ENCODE results near the gene SLC43A1.

SLC43A1 gene

DNA sequence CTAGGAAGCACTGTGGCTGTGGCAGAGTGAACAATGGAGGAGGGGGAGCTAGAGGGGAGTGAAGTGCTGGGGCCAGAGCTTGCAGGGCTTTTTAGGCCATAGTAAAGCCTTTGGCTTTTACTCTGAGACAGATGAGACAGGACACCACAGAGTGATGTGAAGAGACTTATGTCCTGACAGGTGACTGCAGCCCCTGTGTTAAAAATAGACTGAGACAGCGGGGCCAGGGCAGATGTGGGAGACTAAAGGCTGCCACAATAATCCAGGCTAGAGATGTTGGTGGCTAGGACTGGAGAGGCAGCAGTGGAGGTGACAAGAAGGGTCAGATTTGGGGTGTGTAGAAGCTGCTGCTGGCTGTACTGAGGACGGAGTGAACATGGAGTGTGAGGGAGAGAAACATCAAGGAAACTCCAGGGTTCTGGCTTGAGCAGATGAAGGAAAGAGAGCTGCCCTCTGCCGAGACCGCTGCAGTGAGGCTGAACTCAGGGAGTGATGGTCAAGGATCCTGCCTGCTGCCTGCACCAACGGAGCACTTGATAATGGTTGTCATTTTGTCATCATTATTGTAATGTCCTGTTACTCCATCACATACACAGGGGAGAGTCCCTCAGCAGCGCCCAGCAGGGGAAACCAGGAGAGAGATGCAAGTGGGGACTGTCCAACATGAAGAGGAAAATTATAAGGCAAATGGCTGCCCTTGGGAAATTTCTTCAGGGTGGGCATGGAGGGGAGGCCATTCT, 27.4 kb downstream of the SLC43A1 start:
- no peak overlapping the region for H3K27ac ChIP-seq
- TF ChIP-seq, protein P1, sequence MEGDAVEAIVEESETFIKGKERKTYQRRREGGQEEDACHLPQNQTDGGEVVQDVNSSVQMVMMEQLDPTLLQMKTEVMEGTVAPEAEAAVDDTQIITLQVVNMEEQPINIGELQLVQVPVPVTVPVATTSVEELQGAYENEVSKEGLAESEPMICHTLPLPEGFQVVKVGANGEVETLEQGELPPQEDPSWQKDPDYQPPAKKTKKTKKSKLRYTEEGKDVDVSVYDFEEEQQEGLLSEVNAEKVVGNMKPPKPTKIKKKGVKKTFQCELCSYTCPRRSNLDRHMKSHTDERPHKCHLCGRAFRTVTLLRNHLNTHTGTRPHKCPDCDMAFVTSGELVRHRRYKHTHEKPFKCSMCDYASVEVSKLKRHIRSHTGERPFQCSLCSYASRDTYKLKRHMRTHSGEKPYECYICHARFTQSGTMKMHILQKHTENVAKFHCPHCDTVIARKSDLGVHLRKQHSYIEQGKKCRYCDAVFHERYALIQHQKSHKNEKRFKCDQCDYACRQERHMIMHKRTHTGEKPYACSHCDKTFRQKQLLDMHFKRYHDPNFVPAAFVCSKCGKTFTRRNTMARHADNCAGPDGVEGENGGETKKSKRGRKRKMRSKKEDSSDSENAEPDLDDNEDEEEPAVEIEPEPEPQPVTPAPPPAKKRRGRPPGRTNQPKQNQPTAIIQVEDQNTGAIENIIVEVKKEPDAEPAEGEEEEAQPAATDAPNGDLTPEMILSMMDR (conservative IDR thresholded peaks at IDR 0.05; ENCODE audit: low read depth) = no peak
- ChIA-PET CTCF (interaction anchor here (0.5 to 1.0 kb wide), 3 partner anchors 8 to 366 kb away, joined by 3 to 4 read pairs (median 3); no protein-coding TSS in a partner anchor), POLR2A (ENCODE audit: low non-redundant PET) (no interaction called here)
- DNase-seq (ENCODE audit: low spot score) = no peak

DNA sequence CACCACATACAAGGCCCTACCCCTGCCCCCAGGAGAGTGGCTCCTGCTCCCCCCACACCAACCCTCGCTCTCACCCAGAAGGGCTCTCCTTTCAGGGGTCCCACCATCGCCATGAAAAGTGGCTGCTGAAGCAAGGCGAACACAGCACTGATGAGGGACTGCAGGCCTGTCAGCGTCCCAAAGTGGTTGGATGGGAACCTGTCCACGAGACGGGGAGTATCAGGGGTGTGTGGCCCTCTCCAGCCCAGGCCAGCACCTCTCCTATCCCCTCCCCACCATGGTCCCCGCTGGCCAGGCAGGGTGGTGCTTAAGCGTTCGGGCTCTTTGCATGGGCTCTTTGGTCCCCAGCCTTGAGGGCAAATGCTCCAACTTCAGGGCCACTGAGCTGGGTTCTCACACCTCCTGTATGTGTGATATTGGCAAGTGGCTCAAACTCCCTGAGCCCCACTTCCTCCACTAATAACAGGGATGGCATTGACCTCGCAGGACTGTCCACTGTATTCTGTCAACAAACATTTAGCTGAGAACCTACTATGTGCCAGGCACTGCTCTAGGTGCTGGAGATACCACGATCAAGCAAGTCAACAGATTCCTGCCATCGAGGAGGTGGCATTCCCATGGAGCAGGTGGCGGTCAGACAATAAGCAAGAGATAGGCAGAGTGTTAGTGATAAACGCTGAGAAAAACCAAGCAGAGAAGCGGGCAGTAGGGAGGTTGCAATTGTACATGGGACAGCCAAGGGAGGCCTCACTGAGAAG, 28.3 kb downstream of the SLC43A1 start:
- no peak for DNase-seq (ENCODE audit: low spot score)
- ChIA-PET CTCF (interaction anchor here (1.0 kb wide), 1 partner anchor 29 kb away, joined by 3 read pairs; no protein-coding TSS in a partner anchor), POLR2A (ENCODE audit: low non-redundant PET) (no interaction called here)
- TF ChIP-seq, protein P1 (conservative IDR thresholded peaks at IDR 0.05; ENCODE audit: low read depth) = no peak
- no peak overlapping the region for H3K27ac ChIP-seq

DNA sequence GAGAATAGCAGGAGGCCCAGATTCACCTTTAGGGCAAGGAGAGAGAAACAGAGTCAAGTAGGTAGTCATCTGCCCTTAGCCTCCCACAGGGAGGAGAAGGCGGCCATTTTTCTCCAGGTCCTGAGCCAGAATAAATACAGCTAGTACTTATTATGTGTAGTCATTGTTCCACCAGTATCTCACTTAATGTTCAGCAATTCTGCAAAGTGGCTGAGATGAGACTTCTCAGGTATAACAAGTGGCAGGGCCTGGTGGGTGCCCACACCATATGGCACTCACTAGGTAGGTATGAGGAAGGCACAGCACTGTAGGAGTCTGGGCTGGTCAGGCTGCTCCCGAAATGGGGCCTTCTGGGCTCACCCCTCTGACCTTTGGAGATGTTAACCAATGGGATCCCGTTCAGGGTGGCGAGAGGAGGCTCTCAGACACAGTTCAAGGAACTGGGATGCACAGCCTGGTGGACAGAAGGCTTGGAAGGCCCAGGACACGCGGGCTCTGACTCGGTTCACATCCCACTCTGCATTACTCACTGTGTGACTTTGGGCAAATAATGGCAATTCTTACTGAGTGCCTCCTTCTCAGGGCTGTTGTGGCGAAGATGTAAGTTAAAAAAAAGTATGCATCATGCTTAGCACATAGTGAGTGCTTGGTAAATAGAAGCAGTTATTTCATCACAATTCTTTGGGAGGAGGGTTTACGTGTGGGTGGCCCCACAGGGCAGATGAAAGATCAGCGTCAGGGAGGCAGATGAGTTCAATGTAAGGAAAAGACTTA, 30.1 kb downstream of the SLC43A1 start:
- peak overlapping the region; percentile 65 for H3K27ac ChIP-seq
- CTCF ChIA-PET = interaction anchor here (0.5 to 2.2 kb wide), 2 partner anchors 28 to 886 kb away, joined by 4 to 5 read pairs; no protein-coding TSS in a partner anchor
- TF ChIP-seq, protein P1 (conservative IDR thresholded peaks at IDR 0.05; ENCODE audit: low read depth) = no peak

DNA sequence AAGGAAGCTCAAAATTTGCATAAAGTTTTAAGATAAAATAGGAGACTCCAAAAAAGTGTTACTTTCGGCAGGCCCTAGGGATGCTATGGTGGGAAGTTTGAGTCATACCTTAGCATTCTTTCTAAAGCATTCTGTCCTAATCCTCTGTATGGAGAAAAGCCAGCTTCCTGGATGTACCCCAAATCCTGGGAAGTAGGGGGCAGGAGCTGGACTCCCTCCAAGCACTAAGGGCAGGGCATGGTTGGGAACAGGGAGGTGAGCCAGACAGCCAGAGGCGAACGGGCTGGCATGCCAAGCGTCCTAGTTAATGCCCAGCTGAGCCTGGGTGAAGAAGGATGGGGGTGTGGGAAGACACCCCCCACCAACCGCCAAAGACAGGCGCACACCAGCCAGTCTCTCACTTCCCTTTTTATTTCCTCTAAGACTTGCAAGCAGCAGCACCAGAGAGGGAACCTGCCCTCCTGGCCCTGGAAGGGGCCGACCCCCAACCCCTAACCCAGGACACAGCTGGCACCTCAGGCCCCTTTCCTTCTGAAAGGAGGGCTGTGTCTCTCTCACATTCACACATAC, 31.3 kb downstream of the SLC43A1 start:
- H3K27ac ChIP-seq = peak overlapping the region; percentile 65
- DNase-seq (ENCODE audit: low spot score) = no peak
- ChIA-PET POLR2A (ENCODE audit: low non-redundant PET) (no interaction called here), CTCF (interaction anchor here (0.6 to 2.2 kb wide), 6 partner anchors 9 to 26 kb away, joined by 3 to 9 read pairs (median 4); no protein-coding TSS in a partner anchor)
- TF ChIP-seq, protein P1 (conservative IDR thresholded peaks at IDR 0.05; ENCODE audit: low read depth) = no peak

More for the DNA sequence above, 30.1 kb downstream of the SLC43A1 start:
- no peak for DNase-seq (ENCODE audit: low spot score)
- POLR2A ChIA-PET (ENCODE audit: low non-redundant PET) = no interaction called here

DNA sequence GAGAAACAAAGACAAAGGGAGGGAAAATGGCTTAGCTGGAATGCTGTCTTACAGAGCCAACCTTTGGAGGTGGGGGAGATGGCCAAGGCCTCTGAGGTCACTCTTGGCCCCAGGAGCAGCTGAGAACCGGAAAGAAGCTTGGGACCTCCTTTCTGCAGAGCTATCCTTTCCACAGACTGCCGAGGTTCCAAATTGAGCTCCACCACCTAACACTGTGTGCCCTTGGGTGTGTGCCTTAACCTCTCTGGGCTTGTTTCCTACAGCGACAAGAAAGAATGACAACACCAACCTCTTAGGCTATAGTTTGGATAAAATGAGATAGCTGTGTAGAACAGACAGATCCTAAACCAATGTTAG, 32.0 kb downstream of the SLC43A1 start:
- no peak overlapping the region for H3K27ac ChIP-seq

More for the DNA sequence above, 32.0 kb downstream of the SLC43A1 start:
- CTCF ChIA-PET = interaction anchor here (0.6 to 2.2 kb wide), 7 partner anchors 10 to 900 kb away, joined by 3 to 9 read pairs (median 3); no protein-coding TSS in a partner anchor
- POLR2A ChIA-PET (ENCODE audit: low non-redundant PET) = no interaction called here
- DNase-seq (ENCODE audit: low spot score) = no peak
- TF ChIP-seq, protein P1 (conservative IDR thresholded peaks at IDR 0.05; ENCODE audit: low read depth) = no peak

Measured in RWPE1 (cell line).